ENCODE results near the gene PRKAG2. TPM values are rescaled to one million over a fixed set of nuclear protein-coding genes. Genes with fewer than 3 reads are reported as not detected.
A peak's percentile ranks its signal among the peaks of the same experiment; 100 is the strongest.

PRKAG2 gene
- polyA plus RNA-seq, 1 of the 3 experiments (the other 2 are of a cell fraction): 51.6 TPM

- TF ChIP-seq, protein P1, sequence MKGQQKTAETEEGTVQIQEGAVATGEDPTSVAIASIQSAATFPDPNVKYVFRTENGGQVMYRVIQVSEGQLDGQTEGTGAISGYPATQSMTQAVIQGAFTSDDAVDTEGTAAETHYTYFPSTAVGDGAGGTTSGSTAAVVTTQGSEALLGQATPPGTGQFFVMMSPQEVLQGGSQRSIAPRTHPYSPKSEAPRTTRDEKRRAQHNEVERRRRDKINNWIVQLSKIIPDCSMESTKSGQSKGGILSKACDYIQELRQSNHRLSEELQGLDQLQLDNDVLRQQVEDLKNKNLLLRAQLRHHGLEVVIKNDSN (IDR thresholded peaks at IDR 0.05; ENCODE audit: borderline replicate concordance, low read depth): no peak
- TF ChIP-seq SMC3 (IDR thresholded peaks at IDR 0.05; ENCODE audit: low read depth, low read length) (peak; percentile 43), TCF12 (IDR thresholded peaks at IDR 0.05) (no peak), RXRA (IDR thresholded peaks at IDR 0.05; ENCODE audit: borderline replicate concordance, low read depth) (no peak), FOXJ3 (CRISPR knock-in tag; IDR thresholded peaks at IDR 0.05) (no peak), CHD2 (IDR thresholded peaks at IDR 0.05; ENCODE audit: low read length, partially characterized antibody) (no peak), RAD21 (IDR thresholded peaks at IDR 0.05; ENCODE audit: low read length) (peak; percentile 49), MXI1 (IDR thresholded peaks at IDR 0.05; ENCODE audit: low read depth, low read length) (no peak), EZH2phosphoT487 (IDR thresholded peaks at IDR 0.05; ENCODE audit: borderline replicate concordance, low read depth) (no peak), IRF3 (IDR thresholded peaks at IDR 0.05; ENCODE audit: low read depth, low read length) (no peak)
Measured at GRCh38 chr7:151631953-151632749, 244.8 kb downstream of the PRKAG2 start (continued).

GRCh38 chr7:151631570-151631952, 245.4 kb downstream of the PRKAG2 start:
- Histone ChIP-seq H3K9me3 (no peaks in the 10 kb centered on the region), H3F3A (replicated peaks; ENCODE audit: insufficient read depth) (peaks cover 30% of the 10 kb centered on the region), H3K9me2 (no peaks in the 10 kb centered on the region), H3K4me2 (peak overlapping the region; percentile 91), H3K27ac (ENCODE audit: low read depth in 2 of 2, low read length in 1 of 2) (peak overlapping the region; percentile 53 to 55), H3K4me3 (ENCODE audit: low read depth in 2 of 2, low read length in 1 of 2) (peak overlapping the region; percentile 83 to 87), H3K27me3 (ENCODE audit: insufficient read depth) (no peaks in the 10 kb centered on the region), H3K36me3 (replicated peaks in 1 of 2; ENCODE audit: control insufficient read depth in 1 of 2, insufficient read depth in 2 of 2, low read length in 1 of 2) (peaks cover 0 to 3% of the 10 kb centered on the region in 2 experiments), H2AFZ (ENCODE audit: low read depth) (peak overlapping the region; percentile 54), H3K9ac (peak overlapping the region; percentile 78), H3K79me2 (ENCODE audit: insufficient read depth) (peaks cover 45% of the 10 kb centered on the region), H3K4me1 (ENCODE audit: control insufficient read depth in 1 of 2, insufficient read depth in 2 of 2, low read depth in 1 of 2, low read length in 1 of 2) (peaks cover 4 to 15% of the 10 kb centered on the region in 2 experiments; a peak in 2 of 4 replicates), H4K20me1 (ENCODE audit: insufficient read depth) (no peaks in the 10 kb centered on the region)
- DNase-seq: no peak
- no peak for TF ChIP-seq MAX (IDR thresholded peaks at IDR 0.05; ENCODE audit: low read depth)
- TF ChIP-seq RXRA (IDR thresholded peaks at IDR 0.05; ENCODE audit: borderline replicate concordance, low read depth): no peak
- TF ChIP-seq CTCF (IDR thresholded peaks at IDR 0.05): peak; percentile 51
- TF ChIP-seq TCF12 (IDR thresholded peaks at IDR 0.05): no peak
- TF ChIP-seq ELF1 (IDR thresholded peaks at IDR 0.05): no peak
- no peak for TF ChIP-seq TAF1 (IDR thresholded peaks at IDR 0.05; ENCODE audit: borderline replicate concordance, low read depth, low read length)
- TF ChIP-seq ZBTB33 (IDR thresholded peaks at IDR 0.05; ENCODE audit: borderline replicate concordance, low read depth): no peak
- TF ChIP-seq YY1 (IDR thresholded peaks at IDR 0.05; ENCODE audit: low read depth): no peak
- no peak for TF ChIP-seq RAD21 (IDR thresholded peaks at IDR 0.05; ENCODE audit: low read length)
- peak; percentile 31; the same call in 1 of the 2 replicates for TF ChIP-seq MXI1 (IDR thresholded peaks at IDR 0.05; ENCODE audit: low read depth, low read length)
- TF ChIP-seq JUND (IDR thresholded peaks at IDR 0.05): no peak
- no peak for TF ChIP-seq IRF3 (IDR thresholded peaks at IDR 0.05; ENCODE audit: low read depth, low read length)
- no peak for TF ChIP-seq SIN3A (IDR thresholded peaks at IDR 0.05; ENCODE audit: borderline replicate concordance, low read depth, low read length)
- TF ChIP-seq FOXJ3 (CRISPR knock-in tag; IDR thresholded peaks at IDR 0.05): no peak
- POLR2A ChIA-PET: no interaction called here
- CTCF ChIA-PET: interaction anchor here (0.6 to 16.8 kb wide), 43 partner anchors 8 to 317 kb away, joined by 3 to 203 read pairs (median 4); no protein-coding TSS in a partner anchor
- under 1% methylated on average over 19 of the region's 31 CpGs for WGBS (ENCODE audit: low lambda C conversion rate)
